ENCODE results near the gene FAM185A. TPM values are rescaled to one million over a fixed set of nuclear protein-coding genes. Genes with fewer than 3 reads are reported as not detected.
"Not testable (repeated sequence)": the region's sequence is repeated elsewhere in the genome, so short reads cannot be mapped to it uniquely, and the experiment has no call there.

Gene FAM185A
- total RNA-seq: 6.2 and 9.6 TPM in 2 replicates

- H3K4me3 ChIP-seq (ENCODE audit: low read depth, low read length): peak within 1 kb of the TSS; percentile 75
- H3K36me3 ChIP-seq (ENCODE audit: control insufficient read depth, insufficient read depth, low read length); H3K27me3 ChIP-seq (ENCODE audit: control insufficient read depth, insufficient read depth, low read length): not testable (repeated sequence)
- peak; percentile 99 for DNase-seq (ENCODE audit: low read depth)
Measured at GRCh38 chr7:102748605-102749444, at the start of gene FAM185A. Gene FAM185A (plus strand): TSS chr7:102748999. CDS start chr7:102749208, 209 bp downstream.

- not testable (repeated sequence) for DNase-seq (ENCODE audit: low read depth); H3K36me3 ChIP-seq (ENCODE audit: control insufficient read depth, insufficient read depth, low read length); H3K4me3 ChIP-seq (ENCODE audit: low read depth, low read length)
Measured at GRCh38 chr7:102713011-102713690, 35.6 kb upstream of the FAM185A start.

DNA sequence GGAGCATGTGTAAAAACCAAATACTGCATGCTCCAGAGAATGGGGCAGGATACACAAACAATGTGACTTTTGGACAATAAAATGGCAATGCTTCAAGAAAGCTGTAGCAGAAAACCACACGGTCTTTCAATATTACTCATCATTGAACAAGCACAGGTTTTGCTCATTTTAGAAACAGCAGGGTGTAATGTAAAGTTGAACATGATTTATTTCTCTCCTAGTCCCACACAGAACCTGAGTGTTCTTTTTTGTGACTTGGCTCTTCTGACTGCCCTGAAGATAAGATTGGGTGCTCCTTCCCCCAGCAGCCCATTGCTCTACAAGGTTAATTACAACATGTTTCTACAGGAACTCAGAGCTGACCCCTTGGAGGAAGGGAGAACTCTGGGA lies 35.1 kb upstream of the FAM185A start:
- H3K27me3 ChIP-seq (ENCODE audit: control insufficient read depth, insufficient read depth, low read length); DNase-seq (ENCODE audit: low read depth); H3K36me3 ChIP-seq (ENCODE audit: control insufficient read depth, insufficient read depth, low read length); H3K4me3 ChIP-seq (ENCODE audit: low read depth, low read length): not testable (repeated sequence)

More at GRCh38 chr7:102713011-102713690, 35.6 kb upstream of the FAM185A start:
- not testable (repeated sequence) for H3K27me3 ChIP-seq (ENCODE audit: control insufficient read depth, insufficient read depth, low read length)

- H3K4me3 ChIP-seq (ENCODE audit: low read depth, low read length); H3K27me3 ChIP-seq (ENCODE audit: control insufficient read depth, insufficient read depth, low read length); DNase-seq (ENCODE audit: low read depth); H3K36me3 ChIP-seq (ENCODE audit: control insufficient read depth, insufficient read depth, low read length): not testable (repeated sequence)
Measured at GRCh38 chr7:102714774-102715522, 33.9 kb upstream of the FAM185A start.

DNA sequence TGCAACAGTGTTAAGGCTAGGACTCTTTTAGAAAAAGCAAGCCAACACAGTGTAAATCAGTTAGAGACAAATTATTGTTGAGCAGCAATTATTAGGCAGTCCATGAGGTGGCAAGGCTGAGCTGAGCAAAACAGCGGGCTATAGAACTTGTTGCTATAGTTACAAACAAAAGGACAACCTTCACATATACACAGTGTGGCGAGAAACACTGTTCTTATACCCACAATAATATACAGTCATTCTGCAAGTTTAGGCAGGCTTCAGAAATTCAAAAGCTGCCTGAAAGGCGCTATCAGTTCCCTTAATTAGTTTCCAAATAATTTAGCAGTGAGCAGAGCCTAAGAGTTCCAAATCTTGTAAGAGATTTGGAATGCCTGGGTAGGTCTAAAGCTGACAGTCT lies 33.1 kb upstream of the FAM185A start:
- not testable (repeated sequence) for H3K27me3 ChIP-seq (ENCODE audit: control insufficient read depth, insufficient read depth, low read length); DNase-seq (ENCODE audit: low read depth); H3K4me3 ChIP-seq (ENCODE audit: low read depth, low read length); H3K36me3 ChIP-seq (ENCODE audit: control insufficient read depth, insufficient read depth, low read length)

DNA sequence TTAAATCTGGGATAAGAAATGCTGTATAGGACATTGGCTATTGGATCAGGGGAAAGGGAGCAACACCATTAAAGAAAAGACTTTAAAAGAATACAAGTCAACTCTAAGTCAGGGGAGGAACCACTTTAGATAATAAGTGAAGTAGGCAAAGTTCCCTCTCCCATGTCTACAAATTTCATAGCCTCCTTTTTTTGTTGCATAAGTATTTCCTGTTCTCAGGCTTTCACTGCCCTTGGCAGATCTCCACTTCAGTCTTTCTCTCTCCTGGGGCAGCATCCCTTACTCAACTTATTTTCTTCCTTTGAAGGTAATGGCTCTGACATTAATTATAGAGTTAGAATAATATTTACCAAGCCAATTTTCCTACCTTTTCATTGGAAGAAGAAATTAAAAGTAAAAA lies 30.3 kb upstream of the FAM185A start:
- H3K4me3 ChIP-seq (ENCODE audit: low read depth, low read length); H3K27me3 ChIP-seq (ENCODE audit: control insufficient read depth, insufficient read depth, low read length); H3K36me3 ChIP-seq (ENCODE audit: control insufficient read depth, insufficient read depth, low read length); DNase-seq (ENCODE audit: low read depth): not testable (repeated sequence)

DNA sequence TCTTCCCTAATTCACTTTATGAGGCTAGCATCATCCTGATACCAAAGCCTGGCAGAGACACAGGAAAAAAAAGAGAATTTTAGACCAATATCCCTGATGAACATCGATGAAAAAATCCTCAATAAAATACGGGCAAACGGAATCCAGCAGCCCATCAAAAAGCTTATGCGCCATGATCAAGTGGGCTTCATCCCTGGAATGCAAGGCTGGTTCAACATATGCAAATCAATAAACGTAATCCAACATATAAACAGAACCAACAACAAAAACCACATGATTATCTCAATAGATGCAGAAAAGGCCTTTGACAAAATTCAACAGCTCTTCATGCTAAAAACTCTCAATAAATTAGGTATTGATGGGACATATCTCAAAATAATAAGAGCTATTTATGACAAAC lies 22.6 kb upstream of the FAM185A start:
- not testable (repeated sequence) for H3K36me3 ChIP-seq (ENCODE audit: control insufficient read depth, insufficient read depth, low read length); H3K27me3 ChIP-seq (ENCODE audit: control insufficient read depth, insufficient read depth, low read length); DNase-seq (ENCODE audit: low read depth); H3K4me3 ChIP-seq (ENCODE audit: low read depth, low read length)

GRCh38 chr7:102729670-102730069 lies 19.1 kb upstream of the FAM185A start:
- not testable (repeated sequence) for H3K27me3 ChIP-seq (ENCODE audit: control insufficient read depth, insufficient read depth, low read length); DNase-seq (ENCODE audit: low read depth); H3K4me3 ChIP-seq (ENCODE audit: low read depth, low read length); H3K36me3 ChIP-seq (ENCODE audit: control insufficient read depth, insufficient read depth, low read length)

GRCh38 chr7:102730431-102730830 lies 18.4 kb upstream of the FAM185A start:
- not testable (repeated sequence) for H3K36me3 ChIP-seq (ENCODE audit: control insufficient read depth, insufficient read depth, low read length); DNase-seq (ENCODE audit: low read depth); H3K4me3 ChIP-seq (ENCODE audit: low read depth, low read length); H3K27me3 ChIP-seq (ENCODE audit: control insufficient read depth, insufficient read depth, low read length)

- not testable (repeated sequence) for H3K36me3 ChIP-seq (ENCODE audit: control insufficient read depth, insufficient read depth, low read length); H3K27me3 ChIP-seq (ENCODE audit: control insufficient read depth, insufficient read depth, low read length); DNase-seq (ENCODE audit: low read depth); H3K4me3 ChIP-seq (ENCODE audit: low read depth, low read length)
Measured at GRCh38 chr7:102742002-102742771, 6.6 kb upstream of the FAM185A start.

DNA sequence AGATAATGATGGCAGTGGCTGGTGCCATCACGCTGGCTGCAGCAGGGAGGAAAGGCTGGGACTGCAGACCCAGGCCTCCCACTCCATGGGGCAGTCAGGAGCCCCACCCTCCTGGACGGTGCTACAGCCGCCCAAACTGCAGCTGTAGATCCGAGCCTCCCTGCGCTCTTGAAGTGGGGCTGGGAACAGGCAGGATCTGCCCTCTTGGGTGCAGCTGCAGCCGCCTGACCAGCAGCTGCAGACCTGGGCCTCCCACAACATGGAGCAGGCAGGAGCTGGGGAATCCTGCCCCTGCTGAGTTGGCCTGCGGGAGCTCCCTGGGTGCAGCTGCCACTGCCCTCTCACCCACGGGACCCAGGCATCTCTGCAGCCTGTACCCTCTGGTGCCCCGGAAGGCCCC lies 4.9 kb upstream of the FAM185A start:
- not testable (repeated sequence) for H3K4me3 ChIP-seq (ENCODE audit: low read depth, low read length); H3K27me3 ChIP-seq (ENCODE audit: control insufficient read depth, insufficient read depth, low read length); DNase-seq (ENCODE audit: low read depth); H3K36me3 ChIP-seq (ENCODE audit: control insufficient read depth, insufficient read depth, low read length)

DNA sequence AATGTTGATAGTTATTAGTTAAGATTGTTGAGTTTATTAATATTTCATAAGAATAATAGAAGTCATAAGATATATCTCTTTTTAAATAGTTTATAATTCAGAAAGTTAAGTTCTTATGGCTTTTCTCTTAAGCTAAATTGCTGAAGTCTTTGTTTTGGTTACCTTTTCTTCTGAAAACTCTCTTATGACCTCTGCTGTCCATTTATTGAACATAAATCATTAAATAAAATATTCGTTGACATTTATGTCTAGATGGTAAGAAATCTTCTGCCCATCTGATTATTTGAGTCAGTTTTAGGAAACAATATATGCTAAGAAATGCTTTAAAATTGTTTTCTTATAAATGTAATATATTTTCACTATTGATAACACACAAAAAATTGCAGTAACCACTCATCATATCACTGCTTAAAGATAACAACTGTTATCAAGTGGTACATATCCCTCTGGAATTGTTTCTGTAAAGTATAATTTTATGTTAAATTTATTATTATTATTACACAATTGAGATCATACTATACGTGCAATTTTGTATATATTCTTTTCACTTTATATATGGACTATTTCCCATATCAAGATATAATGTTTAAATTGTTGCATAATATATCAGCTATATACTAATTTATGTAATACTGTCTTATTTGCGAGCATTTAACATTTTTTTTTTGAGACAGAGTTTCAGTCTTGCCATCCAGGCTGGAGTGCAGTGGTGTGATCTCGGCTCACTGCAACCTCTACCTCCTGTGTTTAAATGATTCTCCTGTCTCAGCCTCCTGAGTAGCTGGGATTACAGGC lies 3.1 kb upstream of the FAM185A start:
- not testable (repeated sequence) for DNase-seq (ENCODE audit: low read depth); H3K4me3 ChIP-seq (ENCODE audit: low read depth, low read length); H3K36me3 ChIP-seq (ENCODE audit: control insufficient read depth, insufficient read depth, low read length); H3K27me3 ChIP-seq (ENCODE audit: control insufficient read depth, insufficient read depth, low read length)

DNA sequence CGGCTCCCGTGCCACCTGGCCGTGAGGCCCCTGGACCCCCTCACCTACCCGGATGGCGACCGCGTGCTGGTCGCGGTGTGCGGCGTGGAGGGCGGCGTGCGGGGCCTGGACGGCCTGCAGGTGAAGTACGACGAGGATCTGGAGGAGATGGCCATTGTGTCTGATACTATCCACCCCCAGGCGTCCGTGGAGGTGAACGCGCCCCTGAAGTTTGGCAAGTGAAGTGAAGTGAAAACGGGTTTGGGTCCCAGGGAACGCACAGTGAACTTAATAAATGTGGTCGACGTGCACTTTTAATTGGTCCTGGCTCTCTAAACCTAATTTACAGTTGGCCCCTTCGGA lies 617 bp downstream of the FAM185A start:
- not testable (repeated sequence) for DNase-seq (ENCODE audit: low read depth); H3K36me3 ChIP-seq (ENCODE audit: control insufficient read depth, insufficient read depth, low read length); H3K27me3 ChIP-seq (ENCODE audit: control insufficient read depth, insufficient read depth, low read length)
- peak overlapping the region; percentile 75 for H3K4me3 ChIP-seq (ENCODE audit: low read depth, low read length)
